GM19324 (cell line): ENCODE measurements around the gene RAB6A.
"Not testable (repeated sequence)": the region's sequence is repeated elsewhere in the genome, so short reads cannot be mapped to it uniquely, and the experiment has no call there.

Experiments used
- ATAC-seq: cut with Tn5 transposase; IDR thresholded peaks from one replicate; pipeline ENCODE4 v1.9.1; 2021; ENCODE audit warnings: mild to moderate bottlenecking, moderate library complexity; ENCODE audit not compliant: unreplicated experiment, low FRiP score

The RAB6A gene

GRCh38 chr11:73760679-73761402 is at the start of gene RAB6A:
Gene RAB6A, minus strand, starts transcription at chr11:73761074. Its CDS starts 439 bp downstream, at chr11:73760635.
- ATAC-seq: peak; percentile 95

- no peak for ATAC-seq
Measured at GRCh38 chr11:73810637-73811036, 49.8 kb upstream of the RAB6A start.

GRCh38 chr11:73808052-73808451 is 47.2 kb upstream of the RAB6A start:
- ATAC-seq: no peak

GRCh38 chr11:73804712-73805111 is 43.8 kb upstream of the RAB6A start:
- ATAC-seq: no peak

DNA sequence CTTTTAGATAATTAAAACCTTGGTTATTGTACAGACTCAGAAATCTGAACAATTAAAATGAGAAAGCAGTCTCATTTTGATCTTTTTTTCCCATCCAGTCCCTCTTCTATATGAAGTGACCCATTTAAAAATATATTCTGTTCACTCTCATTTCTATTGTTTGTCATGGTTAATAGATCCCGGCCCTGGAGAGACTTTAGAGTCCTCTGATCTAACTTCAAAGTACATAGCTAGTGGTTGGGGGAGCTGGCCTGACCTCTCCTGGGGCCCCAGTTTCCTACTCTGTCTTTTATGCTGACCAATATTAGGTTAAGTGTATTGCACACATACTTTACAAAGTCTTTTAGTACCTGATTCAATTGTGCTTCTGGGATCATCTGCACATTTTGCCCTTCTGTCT is 40.3 kb upstream of the RAB6A start:
- no peak for ATAC-seq

DNA sequence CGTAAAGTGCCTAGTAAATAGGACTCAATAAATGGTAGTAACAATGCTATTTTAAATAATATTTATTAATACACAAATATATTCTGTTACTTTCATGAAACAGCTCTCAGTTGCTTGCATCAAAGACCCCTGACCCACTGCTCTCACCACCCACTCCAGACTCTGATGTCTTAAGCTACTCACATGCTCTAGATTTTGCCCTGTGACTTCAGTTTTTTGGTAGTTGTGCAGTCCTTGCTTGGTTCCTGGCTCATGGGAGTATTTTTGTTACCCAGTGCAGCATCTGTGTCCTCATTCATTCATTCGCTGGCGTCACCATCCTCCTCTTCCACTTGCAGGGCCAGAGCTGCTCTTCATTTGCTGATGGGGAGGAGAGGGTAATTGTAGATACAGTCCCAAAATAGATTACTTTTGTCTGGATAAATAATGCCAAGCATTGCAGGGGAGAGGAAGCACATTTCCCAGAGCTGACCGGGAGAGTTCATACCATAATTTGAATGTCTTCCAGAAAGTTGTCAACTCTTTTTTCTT is 39.5 kb upstream of the RAB6A start:
- no peak for ATAC-seq

- ATAC-seq: no peak
Measured at GRCh38 chr11:73797457-73797856, 36.6 kb upstream of the RAB6A start.

DNA sequence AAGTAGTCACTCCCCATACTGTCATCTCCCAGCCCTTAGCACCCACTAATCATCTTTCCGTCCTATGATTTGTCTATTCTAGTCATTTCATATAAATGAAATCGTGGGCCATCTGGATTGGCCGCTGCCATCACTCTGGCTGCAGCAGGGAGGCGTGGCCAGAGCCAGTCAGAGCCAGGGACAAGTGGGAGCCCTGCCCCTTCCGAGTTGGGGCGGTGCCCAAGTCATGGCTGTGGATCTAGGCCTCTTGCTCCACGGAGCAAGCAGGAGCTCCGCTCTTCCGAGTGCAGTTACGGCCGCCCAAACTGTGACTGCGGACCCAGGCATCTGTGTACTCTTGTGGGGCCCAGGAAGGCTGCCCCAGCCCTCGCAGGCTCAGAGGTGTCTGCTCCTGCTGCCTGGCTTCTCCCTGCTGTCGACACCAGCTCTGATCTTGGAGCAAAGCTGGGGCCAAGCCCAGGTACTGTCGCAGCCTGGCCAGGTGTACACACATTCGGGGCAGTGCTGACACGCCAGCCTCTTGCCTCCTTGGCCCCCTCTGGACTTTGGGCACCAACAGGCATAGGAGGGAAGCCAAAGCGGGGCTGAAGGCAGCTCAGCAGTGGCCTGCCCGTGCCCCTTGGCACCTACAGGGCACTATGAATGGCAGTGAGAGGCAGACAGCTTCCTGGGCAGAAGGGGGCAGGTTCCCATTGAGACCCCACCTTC is 35.2 kb upstream of the RAB6A start:
- no peak for ATAC-seq

DNA sequence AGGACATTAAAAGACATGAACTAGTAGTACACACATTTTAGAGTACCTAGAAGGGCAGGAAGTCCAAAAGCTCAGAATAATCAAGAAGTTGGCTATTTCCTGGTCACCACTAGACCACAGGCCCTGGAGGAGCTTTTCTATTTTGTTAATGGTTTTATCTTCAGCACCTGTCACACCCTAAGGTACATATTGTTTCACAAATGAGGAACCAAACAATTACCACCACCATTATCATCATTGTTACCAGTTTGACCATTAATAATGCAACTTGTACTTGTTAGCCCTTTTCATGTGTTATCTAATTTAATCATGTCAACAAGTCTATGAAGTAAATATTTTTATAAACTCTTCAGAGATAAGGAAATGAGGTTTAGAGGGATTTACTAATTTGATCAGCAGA is 31.7 kb upstream of the RAB6A start:
- ATAC-seq: no peak

- no peak for ATAC-seq
Measured at GRCh38 chr11:73789279-73789670, 28.4 kb upstream of the RAB6A start.

- peak; percentile 92 for ATAC-seq
Measured at GRCh38 chr11:73787643-73788558, 27.0 kb upstream of the RAB6A start, which contains the start of gene MRPL48. Gene MRPL48, plus strand, starts transcription at chr11:73787874. Its CDS starts 98 bp downstream, at chr11:73787972.

GRCh38 chr11:73787051-73787642 is 26.3 kb upstream of the RAB6A start:
- no peak for ATAC-seq

DNA sequence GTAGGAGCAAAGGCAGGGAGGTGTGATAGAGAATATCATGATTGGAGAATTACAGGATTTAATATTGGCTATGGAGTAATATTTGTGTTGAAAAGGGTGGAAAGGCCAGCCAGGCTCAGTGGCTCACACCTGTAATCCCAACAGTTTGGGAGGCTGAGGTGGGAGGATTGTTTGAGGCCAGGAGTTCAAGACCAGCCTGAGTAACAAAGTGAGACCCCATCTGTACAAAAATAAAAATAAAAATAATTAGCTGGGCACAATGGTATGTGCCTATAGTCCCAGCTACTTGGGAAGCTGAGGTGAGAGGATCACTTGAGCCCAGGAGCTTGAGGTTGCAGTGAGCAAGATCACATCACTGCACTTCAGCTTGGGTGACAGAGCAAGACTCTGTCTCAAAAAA is 24.6 kb upstream of the RAB6A start:
- ATAC-seq: not testable (repeated sequence)

GRCh38 chr11:73784734-73785133 is 23.9 kb upstream of the RAB6A start:
- no peak for ATAC-seq

DNA sequence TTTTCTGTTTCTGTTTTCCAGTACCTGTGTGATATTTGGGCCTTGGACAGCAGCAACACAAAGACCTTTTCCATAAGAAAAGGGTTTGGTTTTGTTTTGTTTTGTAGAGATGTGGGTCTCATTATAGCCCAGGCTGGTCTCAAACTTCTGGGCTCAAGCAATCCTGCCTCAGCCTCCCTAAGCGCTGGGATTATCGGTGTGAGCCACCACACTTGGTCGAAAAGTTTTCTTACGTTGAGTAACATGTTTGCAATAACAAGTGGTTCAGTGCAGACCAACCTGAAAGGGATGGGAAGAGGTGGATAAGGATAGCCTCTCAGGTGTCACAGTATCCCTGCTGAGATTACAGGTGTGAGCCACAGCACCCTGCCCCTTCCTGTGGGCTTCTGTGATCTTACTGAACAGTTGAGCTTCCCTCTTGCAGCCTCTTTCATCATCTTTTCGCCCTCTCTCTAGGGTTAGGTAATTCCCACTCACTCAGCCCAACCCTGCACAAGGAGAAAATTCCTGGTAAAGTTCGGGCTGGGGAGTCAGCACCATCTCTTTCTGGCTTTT is 23.3 kb upstream of the RAB6A start:
- ATAC-seq: no peak

DNA sequence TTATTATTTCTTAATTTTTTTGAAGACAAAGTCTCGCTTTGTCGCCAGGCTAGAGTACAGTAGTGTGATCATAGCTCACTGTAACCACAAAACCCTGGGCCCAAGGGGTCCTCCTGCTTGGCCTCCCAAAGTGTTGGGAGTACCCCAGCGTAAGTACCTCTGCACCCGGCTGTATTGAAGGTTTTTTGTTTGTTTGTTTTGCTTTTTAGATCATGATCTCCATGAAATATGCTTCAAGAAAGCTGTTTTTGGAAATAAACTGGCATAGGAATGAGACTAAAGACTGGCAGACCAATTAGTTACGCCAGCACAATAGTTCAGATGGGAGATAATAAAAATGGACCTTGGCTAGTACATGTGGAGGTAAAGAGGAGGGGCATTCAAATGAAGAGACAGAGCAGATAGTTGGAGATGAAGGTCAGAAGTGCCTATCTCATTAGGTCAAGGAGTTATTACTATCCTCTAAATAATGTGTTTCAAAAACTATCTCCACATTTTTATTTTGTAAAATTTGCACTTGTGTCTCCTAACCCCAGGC is 22.7 kb upstream of the RAB6A start:
- no peak for ATAC-seq

GRCh38 chr11:73781303-73781702 is 20.4 kb upstream of the RAB6A start:
- ATAC-seq: no peak

DNA sequence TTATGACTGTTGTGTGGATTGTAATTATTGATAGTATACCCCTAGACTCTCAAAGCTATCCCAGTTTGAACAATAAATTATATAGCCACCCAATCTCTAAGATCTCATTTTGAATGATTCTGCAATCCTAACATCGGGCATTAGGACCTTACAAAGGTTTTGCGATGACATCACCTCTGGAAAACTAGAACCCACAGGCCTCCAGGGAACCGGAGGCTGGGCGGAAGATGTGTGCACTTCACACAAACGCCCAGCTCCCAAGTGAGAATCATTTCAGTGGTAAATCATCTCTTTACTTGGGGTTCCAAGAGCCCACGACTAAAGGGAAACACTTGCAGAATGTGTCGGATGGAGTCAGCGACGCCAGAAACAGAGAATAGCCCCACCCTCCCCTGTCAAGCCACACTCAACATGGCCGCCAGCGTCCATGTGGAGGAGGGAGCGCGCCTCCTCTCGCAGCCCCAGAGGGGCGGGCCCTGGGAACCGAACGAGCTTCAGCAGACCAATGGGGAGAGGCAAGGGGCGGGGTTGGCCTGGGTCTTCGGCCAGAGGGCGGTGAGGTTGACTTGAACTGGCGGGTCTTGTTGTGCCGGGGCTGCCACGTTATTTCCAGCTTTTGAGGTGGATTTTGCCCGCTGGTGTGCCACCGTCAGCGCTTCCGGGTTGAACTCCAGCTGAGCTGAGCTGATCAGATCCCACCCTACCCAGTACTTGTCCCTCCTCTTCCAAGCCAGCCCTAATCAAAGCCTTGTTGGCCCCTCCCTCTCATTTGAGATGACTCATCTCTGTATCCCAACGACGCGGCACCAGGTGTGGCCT is 18.4 kb upstream of the RAB6A start:
- ATAC-seq: peak; percentile 99

DNA sequence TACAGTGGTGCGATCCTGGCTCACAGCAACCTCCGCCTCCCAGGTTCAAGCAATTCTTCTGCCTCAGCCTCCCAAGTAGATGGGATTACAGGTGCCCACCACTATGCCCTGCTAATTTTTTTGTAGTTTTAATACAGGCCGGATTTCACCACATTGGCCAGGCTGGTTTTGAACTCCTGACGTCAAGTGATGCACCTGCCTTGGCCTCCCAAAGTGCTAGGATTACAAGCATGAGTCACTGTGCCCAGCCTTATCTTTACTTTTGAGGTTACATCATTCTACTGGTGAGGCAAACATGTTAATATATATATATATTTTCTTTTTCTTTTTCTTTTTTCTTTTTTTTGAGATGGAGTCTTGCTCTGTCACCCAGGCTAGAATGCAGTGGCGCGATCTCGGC is 9.9 kb upstream of the RAB6A start:
- ATAC-seq: not testable (repeated sequence)
